Measurements from ENCODE around the gene RAB3B. TPM values are rescaled to one million over a fixed set of nuclear protein-coding genes. Genes with fewer than 3 reads are reported as not detected.

RAB3B gene
- total RNA-seq, 4 donors from 2014 or later = 1.8 to 4.5 (median 3.4) TPM

GRCh38 chr1:51908499-51908898 lies 82.0 kb downstream of the RAB3B start:
- 50 to 62% methylated on average over 2 of the region's 2 CpGs for WGBS, 2 donors (ENCODE audit: low coverage in 1 of 2)
- in situ Hi-C loops (cut with MboI; ENCODE audit: low pct_ligation_motif_present in 1 of 4, low pct_unique_long_range_greater_than_20kb in 1 of 4, low sequenced_read_pairs in 3 of 4) = loop anchor here in 3 of 4 donors (10.0 kb wide), 2 partner anchors 86 to 96 kb away; partner anchors contain the start of gene RAB3B (in 2 of the 3)

GRCh38 chr1:51907079-51907702 lies 83.3 kb downstream of the RAB3B start:
- DNase-seq = no peak
- no peak overlapping the region for H3K4me3 ChIP-seq
- H3K36me3 ChIP-seq = no peaks in the 10 kb centered on the region
- intact Hi-C loops (cut with DNase I; ENCODE audit: low total_unique reads) (no loop called here), in situ Hi-C loops (cut with MboI; ENCODE audit: low pct_ligation_motif_present in 1 of 4, low pct_unique_long_range_greater_than_20kb in 1 of 4, low sequenced_read_pairs in 3 of 4) (loop anchor here in 3 of 4 donors (10.0 kb wide), 2 partner anchors 88 to 98 kb away; partner anchors contain the start of gene RAB3B (in 2 of the 3))
- no peaks in the 10 kb centered on the region for H3K4me1 ChIP-seq
- H3K9me3 ChIP-seq = no peaks in the 10 kb centered on the region
- 75% methylated on average over 4 of the region's 4 CpGs; no CpG with 5 or more reads in 1 of the 2 donors for WGBS, 2 donors (ENCODE audit: low coverage in 1 of 2)
- no peak overlapping the region for H3K27ac ChIP-seq
- TF ChIP-seq POLR2AphosphoS5 (IDR thresholded peaks at IDR 0.05) = no peak
- no peak for TF ChIP-seq EP300 (IDR thresholded peaks at IDR 0.05; ENCODE audit: low read depth)
- TF ChIP-seq POLR2A (IDR thresholded peaks at IDR 0.05) = no peak
- TF ChIP-seq CTCF (IDR thresholded peaks at IDR 0.05) = no peak
- H3K27me3 ChIP-seq = peaks cover 9% of the 10 kb centered on the region

More at GRCh38 chr1:51908499-51908898, 82.0 kb downstream of the RAB3B start:
- Histone ChIP-seq H3K4me1 (no peaks in the 10 kb centered on the region), H3K27ac (no peak overlapping the region), H3K4me3 (no peak overlapping the region), H3K27me3 (peaks cover 10% of the 10 kb centered on the region), H3K36me3 (no peaks in the 10 kb centered on the region), H3K9me3 (no peaks in the 10 kb centered on the region)
- intact Hi-C loops (cut with DNase I; ENCODE audit: low total_unique reads) = no loop called here
- TF ChIP-seq CTCF (IDR thresholded peaks at IDR 0.05) = no peak
- no peak for TF ChIP-seq EP300 (IDR thresholded peaks at IDR 0.05; ENCODE audit: low read depth)
- TF ChIP-seq POLR2A (IDR thresholded peaks at IDR 0.05) = no peak
- TF ChIP-seq POLR2AphosphoS5 (IDR thresholded peaks at IDR 0.05) = no peak
- no peak for DNase-seq

- Histone ChIP-seq H3K4me3 (no peak overlapping the region), H3K27me3 (peaks cover 9% of the 10 kb centered on the region), H3K9me3 (no peaks in the 10 kb centered on the region), H3K4me1 (no peaks in the 10 kb centered on the region), H3K27ac (no peak overlapping the region), H3K36me3 (no peaks in the 10 kb centered on the region)
- TF ChIP-seq CTCF (IDR thresholded peaks at IDR 0.05) (no peak), POLR2AphosphoS5 (IDR thresholded peaks at IDR 0.05) (no peak), POLR2A (IDR thresholded peaks at IDR 0.05) (no peak), EP300 (IDR thresholded peaks at IDR 0.05; ENCODE audit: low read depth) (no peak)
- 47 to 64% methylated on average over 4 of the region's 4 CpGs for WGBS, 2 donors (ENCODE audit: low coverage in 1 of 2)
- DNase-seq = no peak
- intact Hi-C loops (cut with DNase I; ENCODE audit: low total_unique reads) = no loop called here
- in situ Hi-C loops (cut with MboI; ENCODE audit: low pct_ligation_motif_present in 1 of 4, low pct_unique_long_range_greater_than_20kb in 1 of 4, low sequenced_read_pairs in 3 of 4) = loop anchor here in 3 of 4 donors (10.0 kb wide), 2 partner anchors 88 to 98 kb away; partner anchors contain the start of gene RAB3B (in 2 of the 3)
Measured at GRCh38 chr1:51906306-51907078, 84.0 kb downstream of the RAB3B start.

GRCh38 chr1:51902456-51902855 lies 88.0 kb downstream of the RAB3B start:
- in situ Hi-C loops (cut with MboI; ENCODE audit: low pct_ligation_motif_present in 1 of 4, low pct_unique_long_range_greater_than_20kb in 1 of 4, low sequenced_read_pairs in 3 of 4) (loop anchor here in 3 of 4 donors (10.0 kb wide), 2 partner anchors 92 to 102 kb away; partner anchors contain the start of gene RAB3B (in 2 of the 3)), intact Hi-C loops (cut with DNase I; ENCODE audit: low total_unique reads) (no loop called here)
- WGBS, 2 donors (ENCODE audit: low coverage in 1 of 2) = 78 to 82% methylated on average over 3 to 5 of the region's 5 CpGs
- DNase-seq = no peak
- no peaks in the 10 kb centered on the region for H3K4me1 ChIP-seq
- H3K4me3 ChIP-seq = no peak overlapping the region
- H3K36me3 ChIP-seq = no peaks in the 10 kb centered on the region
- H3K27me3 ChIP-seq = peaks cover 24% of the 10 kb centered on the region
- TF ChIP-seq POLR2A (IDR thresholded peaks at IDR 0.05) (no peak), POLR2AphosphoS5 (IDR thresholded peaks at IDR 0.05) (no peak), EP300 (IDR thresholded peaks at IDR 0.05; ENCODE audit: low read depth) (no peak)
- H3K27ac ChIP-seq = no peak overlapping the region
- no peaks in the 10 kb centered on the region for H3K9me3 ChIP-seq

Measured in transverse colon (tissue), 4 donors.